ENCODE results near the gene KCNA4.
"Not testable (repeated sequence)": the region's sequence is repeated elsewhere in the genome, so short reads cannot be mapped to it uniquely, and the experiment has no call there.

Gene KCNA4

DNA sequence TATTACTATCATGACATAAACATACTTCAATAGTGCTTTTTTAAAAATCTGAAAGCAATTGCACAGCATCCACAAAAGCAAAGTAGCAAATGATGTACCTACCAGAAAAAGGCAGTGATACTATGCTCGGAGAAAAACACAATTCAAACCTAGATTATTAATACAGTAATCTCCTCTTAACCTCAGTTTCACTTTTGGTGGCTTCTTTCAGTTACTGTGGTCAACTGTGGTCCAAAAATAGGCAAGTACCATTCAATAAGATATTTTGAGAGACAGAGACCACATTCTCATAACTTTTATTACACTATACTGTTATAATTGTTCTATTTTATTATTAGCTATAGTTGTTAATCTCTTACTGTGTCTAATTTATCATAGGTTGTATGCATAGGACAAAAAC, 20.8 kb downstream of the KCNA4 start:
- DNase-seq = no peak

DNA sequence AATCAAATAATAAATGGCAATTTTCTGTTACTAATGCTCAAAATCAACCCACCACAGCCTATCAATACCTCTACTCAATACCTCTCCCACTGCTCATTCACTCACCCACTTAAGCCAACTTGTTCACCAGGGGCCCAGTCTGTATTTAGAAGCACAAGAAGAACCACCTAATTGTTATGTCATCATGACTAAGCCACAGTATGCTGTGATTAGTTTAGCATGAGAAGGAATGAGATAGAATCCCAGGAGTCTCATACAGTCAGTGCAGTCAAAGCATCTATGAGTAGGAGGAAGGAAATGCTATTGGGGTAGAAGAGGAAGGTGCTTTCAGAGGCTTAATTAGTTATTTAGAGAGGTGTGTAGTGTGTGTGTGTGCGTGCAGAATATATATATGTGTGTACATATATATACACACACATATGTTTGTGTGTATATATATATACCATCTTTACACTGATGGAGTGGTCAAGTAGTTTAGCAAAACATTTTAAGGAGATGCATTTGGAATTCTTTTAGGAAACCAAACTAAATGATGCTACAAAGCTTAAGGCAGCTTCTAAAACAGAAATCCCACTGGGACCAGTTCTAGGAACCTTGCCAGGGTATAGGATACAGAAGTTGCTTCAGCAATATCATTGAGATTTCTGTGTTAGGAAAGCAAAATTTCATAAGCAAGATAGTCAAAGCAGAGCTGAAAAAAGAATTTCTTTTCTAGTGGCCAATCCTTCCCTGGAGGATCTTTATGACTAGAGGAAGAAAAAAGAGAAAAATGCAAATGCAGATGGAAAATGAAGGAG, 27.5 kb downstream of the KCNA4 start:
- no peak for DNase-seq

GRCh38 chr11:29985248-29985647, 31.6 kb downstream of the KCNA4 start:
- no peak for DNase-seq

- no peak for DNase-seq
Observed at GRCh38 chr11:29984544-29984943, 32.3 kb downstream of the KCNA4 start.

GRCh38 chr11:29978549-29978948, 38.3 kb downstream of the KCNA4 start:
- DNase-seq = no peak

GRCh38 chr11:29975580-29975979, 41.2 kb downstream of the KCNA4 start:
- not testable (repeated sequence) for DNase-seq

GRCh38 chr11:29963796-29964195, 53.0 kb downstream of the KCNA4 start:
- DNase-seq = no peak

GRCh38 chr11:29963036-29963435, 53.8 kb downstream of the KCNA4 start:
- no peak for DNase-seq

GRCh38 chr11:29962243-29962642, 54.6 kb downstream of the KCNA4 start:
- DNase-seq = no peak
